KBM-7 (cell line): ENCODE data around the gene TEP1.

Experiments
- DNase-seq: peaks from one replicate; pipeline ENCODE4 v3.0.0-alpha.2; 2015
- in situ Hi-C: fragments of 300-500 bp; cut with MboI; formaldehyde crosslinking; loops from 2 replicates; pipeline ENCODE4 v1.14.3; 2020; ENCODE audit warnings: low sequenced_read_pairs, low pct_unique_long_range_greater_than_20kb, mixed read lengths

The TEP1 gene

GRCh38 chr14:20317720-20318119 is 95.6 kb downstream of the TEP1 start:
- in situ Hi-C loops = no loop called here

More at GRCh38 chr14:20317720-20318119, 95.6 kb downstream of the TEP1 start:
- no peak for DNase-seq
